HL-60 (cell line): ENCODE measurements around the gene DLX4.

Experiments used
- DNase-seq, 2 experiments: peaks; one replicate each; pipeline ENCODE4 v3.0.0-alpha.2; 2010 to 2020; ENCODE audit warnings: low read depth in 1 of 2, low spot score in 1 of 2
- H3K27ac ChIP-seq: fragments of 250-450 bp; sonication (Bioruptor Pico); replicated peaks from 2 replicates; pipeline ENCODE4 v1.5.1; 2020; ENCODE audit warnings: mild to moderate bottlenecking, moderate library complexity
- H3K27me3 ChIP-seq: fragments of 250-450 bp; sonication (Bioruptor Pico); 2 replicates; pipeline ENCODE4 v1.5.1; 2021; ENCODE audit warnings: mild to moderate bottlenecking, moderate library complexity; ENCODE audit not compliant: insufficient read depth, poor library complexity, severe bottlenecking
- H3K4me3 ChIP-seq: replicated peaks from 2 replicates; pipeline ENCODE4 v1.5.1; 2011; ENCODE audit warnings: mild to moderate bottlenecking, control low read depth, low read length; ENCODE audit not compliant: insufficient read depth
- CTCF ChIP-seq: IDR thresholded peaks from one replicate; pipeline ENCODE4 v1.5.1; 2011; ENCODE audit warnings: low read length, control low read depth, inconsistent platforms; ENCODE audit not compliant: insufficient read depth
- GABPA ChIP-seq: IDR thresholded peaks from 2 replicates; pipeline ENCODE4 v1.6.1; 2012; ENCODE audit warnings: low read depth
- POLR2AphosphoS5 ChIP-seq: IDR thresholded peaks from 2 replicates; pipeline ENCODE4 v1.6.1; 2012; ENCODE audit warnings: low read depth
- SPI1 ChIP-seq: IDR thresholded peaks from 2 replicates; pipeline ENCODE4 v1.6.1; 2012; ENCODE audit warnings: low read depth, mild to moderate bottlenecking, borderline replicate concordance
- TF ChIP-seq, protein P1 (sequence below): IDR thresholded peaks from 2 replicates; pipeline ENCODE4 v1.6.1; 2012; ENCODE audit warnings: low read depth; ENCODE audit not compliant: insufficient replicate concordance

Gene DLX4

GRCh38 chr17:50003911-50004310 is 34.9 kb downstream of the DLX4 start:
- no peak for DNase-seq
- TF ChIP-seq, protein P1, sequence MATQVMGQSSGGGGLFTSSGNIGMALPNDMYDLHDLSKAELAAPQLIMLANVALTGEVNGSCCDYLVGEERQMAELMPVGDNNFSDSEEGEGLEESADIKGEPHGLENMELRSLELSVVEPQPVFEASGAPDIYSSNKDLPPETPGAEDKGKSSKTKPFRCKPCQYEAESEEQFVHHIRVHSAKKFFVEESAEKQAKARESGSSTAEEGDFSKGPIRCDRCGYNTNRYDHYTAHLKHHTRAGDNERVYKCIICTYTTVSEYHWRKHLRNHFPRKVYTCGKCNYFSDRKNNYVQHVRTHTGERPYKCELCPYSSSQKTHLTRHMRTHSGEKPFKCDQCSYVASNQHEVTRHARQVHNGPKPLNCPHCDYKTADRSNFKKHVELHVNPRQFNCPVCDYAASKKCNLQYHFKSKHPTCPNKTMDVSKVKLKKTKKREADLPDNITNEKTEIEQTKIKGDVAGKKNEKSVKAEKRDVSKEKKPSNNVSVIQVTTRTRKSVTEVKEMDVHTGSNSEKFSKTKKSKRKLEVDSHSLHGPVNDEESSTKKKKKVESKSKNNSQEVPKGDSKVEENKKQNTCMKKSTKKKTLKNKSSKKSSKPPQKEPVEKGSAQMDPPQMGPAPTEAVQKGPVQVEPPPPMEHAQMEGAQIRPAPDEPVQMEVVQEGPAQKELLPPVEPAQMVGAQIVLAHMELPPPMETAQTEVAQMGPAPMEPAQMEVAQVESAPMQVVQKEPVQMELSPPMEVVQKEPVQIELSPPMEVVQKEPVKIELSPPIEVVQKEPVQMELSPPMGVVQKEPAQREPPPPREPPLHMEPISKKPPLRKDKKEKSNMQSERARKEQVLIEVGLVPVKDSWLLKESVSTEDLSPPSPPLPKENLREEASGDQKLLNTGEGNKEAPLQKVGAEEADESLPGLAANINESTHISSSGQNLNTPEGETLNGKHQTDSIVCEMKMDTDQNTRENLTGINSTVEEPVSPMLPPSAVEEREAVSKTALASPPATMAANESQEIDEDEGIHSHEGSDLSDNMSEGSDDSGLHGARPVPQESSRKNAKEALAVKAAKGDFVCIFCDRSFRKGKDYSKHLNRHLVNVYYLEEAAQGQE: no peak
- TF ChIP-seq POLR2AphosphoS5 (no peak), GABPA (no peak), SPI1 (no peak)
- H3K27me3 ChIP-seq: peaks cover 19% of the 10 kb centered on the region

GRCh38 chr17:50009282-50009681 is 40.3 kb downstream of the DLX4 start:
- no peak for TF ChIP-seq GABPA
- TF ChIP-seq CTCF: no peak
- TF ChIP-seq, protein P1: no peak
- TF ChIP-seq SPI1: no peak
- no peak for TF ChIP-seq POLR2AphosphoS5
- Histone ChIP-seq H3K4me3 (no peak overlapping the region), H3K27ac (no peak overlapping the region), H3K27me3 (no peaks in the 10 kb centered on the region)
- no peak for DNase-seq

More at GRCh38 chr17:50003911-50004310, 34.9 kb downstream of the DLX4 start:
- Histone ChIP-seq H3K27ac (no peak overlapping the region), H3K4me3 (no peak overlapping the region)

GRCh38 chr17:50013079-50013478 is 44.1 kb downstream of the DLX4 start:
- DNase-seq: no peak
- no peak overlapping the region for H3K4me3 ChIP-seq
- no peaks in the 10 kb centered on the region for H3K27me3 ChIP-seq
- no peak for TF ChIP-seq GABPA
- no peak for TF ChIP-seq CTCF
- TF ChIP-seq SPI1: no peak
- TF ChIP-seq, protein P1: no peak
- no peak for TF ChIP-seq POLR2AphosphoS5
- no peak overlapping the region for H3K27ac ChIP-seq
